Activated CD8-positive, alpha-beta memory T cell treated with anti-CD3 and anti-CD28 coated beads, Interleukin-2, amount 50 U/mL, for 1 hour (primary cell): ENCODE data around the gene RERE.

ENCODE experiments used
- DNase-seq: peaks from one replicate; pipeline ENCODE4 v3.0.0-alpha.2; 2020; ENCODE audit errors: extremely low read depth

RERE gene

GRCh38 chr1:8427493-8427892, 389.9 kb downstream of the RERE start:
- no peak for DNase-seq

DNA sequence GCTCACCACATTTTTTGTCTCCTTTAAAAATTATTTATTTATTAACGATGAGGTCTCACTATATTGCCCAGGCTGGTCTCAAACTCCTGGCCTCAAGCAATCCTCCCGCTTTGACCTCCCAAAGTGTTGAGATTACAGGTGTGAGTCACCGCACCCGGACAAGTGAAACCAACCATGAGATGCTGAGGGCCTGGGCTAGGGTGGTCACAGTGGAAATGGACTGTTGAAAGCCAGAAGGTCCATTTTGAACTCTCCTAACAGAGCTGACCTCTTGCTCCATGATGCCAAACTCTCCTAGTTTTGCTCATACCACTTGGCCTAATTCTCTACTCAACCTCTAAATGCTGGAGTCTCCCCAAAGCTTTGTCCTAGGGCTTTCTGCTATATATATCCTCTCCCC, 390.4 kb downstream of the RERE start:
- no peak for DNase-seq

DNA sequence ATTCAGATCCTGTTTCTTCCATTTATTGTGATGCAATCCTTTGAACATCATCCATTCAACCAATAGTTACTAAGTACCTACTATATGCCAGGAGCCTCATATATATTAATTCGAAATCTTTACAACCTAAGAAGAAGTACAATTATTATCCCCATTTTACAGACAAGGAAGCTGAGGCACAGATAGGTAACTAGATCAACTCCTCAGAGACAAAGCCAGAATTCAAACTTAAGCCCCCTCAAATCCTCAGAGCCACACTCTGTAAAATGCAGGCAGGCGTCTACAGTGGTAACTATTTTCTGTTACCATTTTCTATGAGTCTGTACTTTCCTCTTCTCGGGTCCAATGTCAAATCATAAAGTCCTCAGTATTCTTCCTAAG, 391.7 kb downstream of the RERE start:
- no peak for DNase-seq

DNA sequence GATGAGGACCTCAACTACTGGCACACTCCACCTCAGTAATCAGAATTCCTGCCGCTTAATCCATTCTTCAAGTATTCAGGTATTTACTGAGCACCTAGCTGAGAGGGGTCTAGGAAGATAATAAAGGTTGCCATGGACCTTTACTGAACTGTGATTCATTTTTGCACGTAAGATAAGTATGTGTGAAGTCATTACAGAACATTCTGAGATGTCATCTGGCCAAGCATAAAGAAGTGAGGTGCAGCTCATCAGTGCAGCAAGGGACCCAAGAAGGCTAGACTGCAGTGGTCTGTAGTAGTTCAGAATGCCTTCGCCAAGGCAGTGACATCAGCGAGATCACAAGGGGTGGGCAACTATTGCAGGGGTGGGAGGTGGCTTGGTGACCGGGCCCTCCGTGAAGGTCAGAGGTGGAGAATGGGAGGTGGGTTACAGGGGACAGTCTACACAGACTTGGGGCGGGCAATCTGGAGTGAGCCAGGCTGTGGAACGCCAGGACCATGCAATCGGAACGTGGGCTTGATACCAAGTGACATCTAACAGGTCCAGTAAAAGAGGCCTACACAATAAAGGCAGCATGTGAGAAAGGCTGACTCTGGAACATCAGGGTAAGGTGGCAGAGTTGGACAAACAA, 392.2 kb downstream of the RERE start:
- no peak for DNase-seq

GRCh38 chr1:8424539-8425116, 392.8 kb downstream of the RERE start:
- DNase-seq: no peak

GRCh38 chr1:8423692-8424538, 393.5 kb downstream of the RERE start:
- no peak for DNase-seq

- DNase-seq: no peak
Measured at GRCh38 chr1:8423269-8423691, 394.2 kb downstream of the RERE start.

GRCh38 chr1:8422510-8423268, 394.8 kb downstream of the RERE start:
- no peak for DNase-seq

DNA sequence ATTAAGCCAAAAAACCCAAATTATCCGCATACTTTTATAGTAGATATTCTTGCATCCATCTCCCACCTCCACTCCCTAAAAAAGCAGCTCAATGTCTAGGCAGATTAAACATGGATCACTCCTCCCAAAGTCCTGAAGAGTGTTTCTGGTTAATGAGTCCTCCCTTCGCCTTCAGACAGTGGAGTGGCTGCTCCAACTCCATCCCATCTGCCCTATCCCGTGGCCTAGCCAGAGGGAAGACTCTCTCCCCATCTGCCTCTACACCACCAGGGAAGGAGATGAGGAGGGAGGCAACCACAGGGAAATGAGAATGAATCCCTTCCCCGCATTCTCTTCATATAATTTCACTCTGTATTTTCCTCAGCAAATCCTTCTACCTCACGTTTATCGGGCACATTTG, 395.7 kb downstream of the RERE start:
- no peak for DNase-seq

GRCh38 chr1:8420318-8420717, 397.1 kb downstream of the RERE start:
- DNase-seq: no peak

DNA sequence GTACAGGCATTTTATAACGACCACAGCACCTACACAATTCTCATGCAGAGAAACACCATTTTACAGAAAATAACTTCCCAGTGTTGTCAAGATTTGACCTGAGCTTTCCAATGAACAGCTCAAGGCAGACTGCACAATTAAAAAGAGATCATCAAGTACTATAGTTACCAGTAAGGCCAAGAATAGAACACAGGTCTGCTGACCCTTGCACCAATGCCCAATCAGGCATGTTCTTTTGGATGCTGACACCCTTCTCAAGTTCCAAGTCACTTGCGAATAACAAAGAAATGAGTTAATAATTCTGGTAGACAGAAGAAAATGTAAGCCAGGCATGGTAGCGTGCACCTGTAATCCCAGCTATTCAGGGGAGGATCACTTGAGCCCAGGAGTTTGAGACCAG, 397.6 kb downstream of the RERE start:
- DNase-seq: no peak

DNA sequence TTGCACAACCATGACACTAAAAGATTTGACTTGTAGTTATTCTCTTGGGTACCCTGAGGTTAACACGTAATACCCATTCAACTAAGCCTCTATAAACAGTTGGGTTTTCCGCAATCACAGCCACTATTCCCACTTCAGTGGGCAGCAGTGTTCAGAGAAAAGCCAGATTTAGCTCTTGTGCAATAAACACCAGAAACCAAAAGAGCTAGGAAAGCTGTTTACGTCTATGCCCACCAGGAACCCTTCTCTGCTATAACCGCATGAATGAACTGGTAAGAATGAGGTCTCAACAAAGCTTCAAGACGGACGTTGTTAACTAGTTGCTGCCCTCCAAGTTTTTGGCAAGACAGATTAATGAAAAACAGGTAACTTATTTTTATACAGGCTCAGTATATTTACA, 398.3 kb downstream of the RERE start:
- no peak for DNase-seq

DNA sequence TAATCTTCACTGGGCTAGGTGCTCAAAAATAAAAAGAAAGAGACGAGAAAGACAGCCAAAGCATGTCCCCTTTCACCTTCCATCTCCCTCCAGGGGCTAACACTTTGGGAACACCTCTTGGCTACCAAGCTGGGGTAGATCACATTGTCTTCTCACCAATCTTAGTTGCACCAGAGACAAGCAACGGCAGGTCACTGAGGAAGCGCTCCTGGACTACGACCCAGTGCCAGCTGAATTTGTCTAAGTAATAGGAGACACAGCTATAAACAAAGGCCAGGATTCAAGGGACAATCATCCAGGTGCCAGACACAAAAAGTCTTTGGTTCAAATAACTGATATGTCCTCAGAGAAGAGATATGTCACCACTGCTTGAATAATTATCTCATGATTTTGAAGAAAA, 399.1 kb downstream of the RERE start:
- DNase-seq: no peak

- no peak for DNase-seq
Measured at GRCh38 chr1:8417625-8418024, 399.8 kb downstream of the RERE start.

DNA sequence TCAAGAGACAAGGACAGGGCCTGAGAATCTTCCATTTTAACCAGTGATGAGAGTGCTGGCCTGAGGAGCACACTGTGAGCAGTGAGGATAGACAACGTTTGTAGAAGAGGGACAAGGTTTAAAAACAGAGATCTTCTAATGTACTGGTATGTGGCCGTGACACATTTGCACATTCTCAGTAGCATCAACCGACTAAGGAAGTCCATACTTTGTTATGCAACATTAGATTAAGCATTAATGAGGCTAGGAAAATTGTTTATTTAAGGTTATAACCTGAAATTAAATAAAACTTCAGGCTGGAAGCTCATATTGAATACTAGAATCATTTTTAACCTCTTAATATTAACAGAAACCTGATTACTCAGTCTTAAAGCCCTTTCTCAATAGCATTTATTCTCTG, 400.6 kb downstream of the RERE start:
- no peak for DNase-seq

- DNase-seq: no peak
Measured at GRCh38 chr1:8415526-8416278, 401.7 kb downstream of the RERE start.

DNA sequence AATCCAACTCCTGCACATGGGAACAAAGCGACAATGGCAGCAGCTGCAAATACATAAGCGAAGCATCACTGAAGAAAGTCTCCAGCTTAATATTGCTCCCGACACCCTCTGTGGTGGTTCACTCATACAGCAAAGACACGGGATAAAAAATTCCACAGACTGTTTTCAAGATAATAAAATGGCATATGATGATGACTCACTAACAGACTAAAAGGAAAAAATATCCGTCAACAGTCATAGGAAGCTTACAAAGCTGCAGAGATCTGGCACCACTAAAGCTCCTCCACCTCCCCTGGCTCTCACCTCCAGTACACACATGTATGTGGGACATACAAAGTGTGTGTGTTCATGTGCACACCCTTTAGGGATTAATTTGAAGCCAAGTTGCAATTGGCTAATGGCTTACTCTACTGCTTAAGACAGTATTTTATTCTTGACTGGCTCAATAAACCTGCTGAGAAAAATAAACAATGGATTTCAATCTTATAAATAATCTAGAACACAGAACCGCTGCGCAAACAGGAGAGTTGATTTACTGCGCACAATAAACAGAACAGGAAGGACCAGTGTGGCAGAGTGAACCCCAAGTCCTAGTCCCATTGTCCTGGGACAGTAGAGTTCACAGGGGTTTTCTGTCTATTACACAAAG, 405.1 kb downstream of the RERE start:
- DNase-seq: no peak

DNA sequence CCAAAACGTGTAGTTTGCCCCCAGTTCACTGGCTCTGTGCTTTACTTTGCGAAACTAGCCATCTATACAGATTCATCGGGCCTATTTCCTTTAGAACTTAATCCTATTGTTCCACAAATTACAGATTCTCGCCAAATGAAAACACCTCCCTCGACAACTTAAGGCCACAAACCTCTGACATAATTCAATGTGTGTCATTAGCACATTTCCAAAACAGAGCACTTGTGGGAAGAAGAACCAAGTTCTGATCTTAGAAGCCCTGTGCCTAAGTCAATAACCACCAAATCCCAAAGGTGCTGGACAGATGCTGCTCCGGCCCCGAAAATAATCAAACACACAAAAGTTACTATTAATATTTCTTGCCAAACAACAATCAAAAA, 405.6 kb downstream of the RERE start:
- DNase-seq: no peak

GRCh38 chr1:8410791-8411190, 406.6 kb downstream of the RERE start:
- no peak for DNase-seq

GRCh38 chr1:8409606-8410005, 407.8 kb downstream of the RERE start:
- DNase-seq: no peak

DNA sequence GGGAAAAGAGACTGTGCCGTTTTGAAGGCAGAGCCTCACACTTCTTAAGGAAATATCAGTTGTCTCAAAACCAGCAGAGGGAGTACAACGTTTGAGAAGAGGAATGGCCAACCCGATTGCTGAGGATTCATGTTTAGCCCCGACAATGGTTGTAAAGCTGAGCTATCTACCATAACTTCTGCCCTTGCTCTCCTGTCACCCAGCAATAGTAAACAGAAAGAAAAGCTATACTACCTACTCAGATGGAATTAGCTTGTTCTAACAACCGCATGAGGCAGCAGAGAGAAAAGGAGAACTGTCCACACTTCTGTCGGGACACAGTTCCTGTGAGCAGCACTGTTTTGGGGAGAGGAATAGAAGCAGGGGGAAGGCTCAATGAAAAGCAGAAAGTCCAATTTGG, 408.3 kb downstream of the RERE start:
- no peak for DNase-seq
